Measurements from ENCODE around the gene TRRAP.
"Not testable (repeated sequence)": the region's sequence is repeated elsewhere in the genome, so short reads cannot be mapped to it uniquely, and the experiment has no call there.

Gene TRRAP

DNA sequence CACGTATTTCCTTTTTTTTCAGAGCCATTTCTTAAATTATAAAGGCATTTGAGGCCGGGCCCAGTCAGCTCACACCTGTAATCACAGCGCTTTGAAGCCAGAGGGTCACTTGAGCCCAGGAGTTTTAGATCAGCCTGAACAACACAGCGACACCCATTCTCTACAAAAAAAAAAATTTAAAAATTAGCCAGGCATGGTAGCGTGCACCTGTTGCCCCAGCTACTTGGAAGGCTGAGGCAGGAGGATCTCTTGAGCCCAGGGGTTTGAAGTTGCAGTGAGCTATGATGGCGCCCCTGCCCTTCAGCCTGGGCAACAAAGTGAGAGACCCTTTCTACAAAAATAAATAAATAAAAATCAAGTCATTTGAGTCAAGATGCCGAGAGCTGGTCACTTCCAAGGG, 11.6 kb upstream of the TRRAP start:
- no peak for DNase-seq

DNA sequence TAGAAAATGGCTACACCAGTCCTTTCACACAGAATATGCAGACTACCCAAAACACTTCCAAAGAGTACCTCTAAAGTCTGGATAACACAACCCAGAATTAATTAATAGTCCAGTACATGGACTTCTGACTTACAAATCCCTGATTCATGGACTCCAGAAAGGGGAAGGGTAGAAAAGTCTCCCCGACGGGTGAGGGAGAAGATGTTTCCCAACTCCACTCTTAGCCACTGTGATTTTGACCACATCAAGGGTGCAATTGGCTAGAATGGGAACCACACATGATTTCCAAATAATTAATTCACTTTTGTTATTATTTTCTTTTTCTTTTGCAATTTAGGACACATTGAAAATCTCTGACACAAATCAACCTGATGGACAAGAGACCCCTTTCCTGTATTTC, 9.9 kb upstream of the TRRAP start:
- no peak for DNase-seq

DNA sequence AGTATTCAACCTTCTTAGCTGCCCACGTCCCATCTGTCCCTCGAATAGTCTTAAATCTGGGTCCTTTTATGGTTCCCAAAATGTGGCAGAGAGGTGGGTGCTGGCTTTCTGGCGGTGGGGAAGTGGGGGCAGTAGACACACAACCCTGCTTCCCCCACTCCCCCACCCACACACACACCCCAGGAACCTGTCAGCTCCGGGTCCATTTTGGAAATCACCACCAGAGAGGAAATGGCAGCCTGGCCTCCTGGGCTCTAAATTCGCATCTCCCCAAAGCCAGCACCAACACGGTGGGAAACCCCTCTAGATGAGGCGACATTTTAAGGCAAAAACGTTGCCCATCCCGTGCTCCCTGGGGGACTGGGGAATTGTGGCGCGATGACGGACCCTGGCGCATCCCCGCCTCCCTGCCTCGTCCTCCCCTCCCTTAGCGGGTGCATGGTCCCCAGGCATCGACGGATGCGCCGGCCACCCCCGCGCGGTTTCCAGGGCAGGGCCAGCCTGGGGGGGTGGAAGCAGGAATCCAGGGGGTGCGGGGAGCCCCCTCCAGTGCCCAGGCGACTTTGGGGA, 9.2 kb upstream of the TRRAP start:
- DNase-seq: no peak

DNA sequence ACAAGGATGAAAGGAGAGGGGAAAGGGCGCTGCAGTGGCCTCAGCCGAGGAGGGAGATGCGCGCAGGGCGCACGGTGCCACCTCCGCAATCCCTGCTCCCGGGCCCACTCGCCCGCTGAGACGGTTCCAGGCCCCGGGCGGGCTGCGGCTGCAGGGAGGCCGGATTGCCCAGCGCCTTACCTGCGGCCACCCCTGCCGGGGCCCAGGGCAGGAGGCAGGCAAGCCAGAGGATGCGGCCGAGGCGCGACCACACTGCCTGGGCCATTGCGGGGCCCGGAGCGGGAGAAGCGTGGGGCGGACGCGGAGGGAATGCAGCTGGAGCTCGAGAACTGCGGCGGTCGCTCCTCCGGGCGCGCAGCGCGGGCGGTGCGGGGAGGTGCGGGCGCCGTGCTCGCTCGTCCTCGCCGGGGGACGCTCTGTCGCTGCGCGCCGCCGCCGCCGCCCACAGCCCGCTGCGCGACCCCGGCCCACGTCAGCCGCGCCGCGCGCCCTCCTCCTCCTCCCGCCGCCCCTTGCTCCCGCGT, 8.7 kb upstream of the TRRAP start, which contains the start of gene TMEM130:
TMEM130 (minus strand) TSS at position 418 of the 524 bp plus-strand sequence; CDS start at position 265, 153 bp downstream.
- DNase-seq: no peak

DNA sequence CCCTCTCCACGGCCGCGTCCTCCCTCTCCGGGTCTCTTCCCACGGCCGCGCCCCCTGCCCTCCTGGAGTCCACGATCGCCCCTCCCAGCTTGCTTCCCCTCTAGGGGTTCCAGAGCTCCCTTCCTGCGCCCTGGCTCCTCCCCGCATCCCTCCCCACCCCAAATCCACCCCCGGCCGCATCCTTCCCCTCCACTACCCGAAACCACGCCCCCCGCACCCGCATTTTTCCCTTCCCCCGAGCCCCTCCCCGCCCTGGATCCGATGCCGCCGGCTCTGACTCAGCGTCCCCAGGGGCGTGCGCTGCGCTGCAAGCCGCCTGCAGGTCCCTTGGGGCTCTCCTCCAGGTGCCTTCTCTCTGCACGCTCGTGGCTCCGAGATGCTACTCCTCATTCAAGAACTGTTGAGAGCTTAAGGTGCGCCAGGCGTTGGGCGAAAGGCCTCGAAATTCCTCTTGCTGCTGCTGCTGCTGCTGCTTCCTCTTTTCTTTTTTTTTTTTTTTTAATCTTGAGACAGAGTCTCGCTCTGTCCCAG, 8.1 kb upstream of the TRRAP start:
- no peak for DNase-seq

DNA sequence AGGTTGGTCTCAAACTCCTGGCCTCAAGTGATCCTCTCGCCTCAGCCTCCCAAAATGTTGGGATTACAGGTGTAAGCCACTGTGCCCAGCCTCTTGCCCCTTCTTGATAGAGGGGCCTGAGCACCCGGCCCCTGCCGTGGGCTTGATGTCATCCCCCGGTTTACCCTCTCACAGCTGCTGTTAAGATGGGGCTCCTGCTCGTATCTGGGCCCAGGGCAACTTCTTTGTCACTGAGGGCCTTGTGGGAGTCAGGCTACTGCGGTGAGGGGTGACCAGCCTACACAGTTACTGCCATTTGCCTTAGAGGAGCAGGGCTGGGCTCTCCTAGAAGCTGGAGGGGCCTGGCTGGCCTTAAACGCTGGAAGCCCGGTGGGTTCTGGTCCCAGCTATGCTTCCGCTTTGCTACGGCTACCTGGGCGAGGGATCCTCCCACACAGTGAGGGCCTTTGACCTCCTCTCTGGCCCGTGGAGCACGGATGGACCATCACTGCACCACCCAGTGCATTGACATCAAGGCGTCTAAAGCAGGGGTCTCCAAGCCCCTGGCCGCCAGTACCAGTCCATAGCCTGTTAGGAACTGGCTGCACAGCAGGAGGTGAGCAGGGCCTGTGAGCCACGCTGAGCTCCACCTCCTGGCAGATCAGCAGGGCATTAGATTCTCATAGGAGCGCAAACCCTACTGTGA, 7.4 kb upstream of the TRRAP start:
- no peak for DNase-seq

DNA sequence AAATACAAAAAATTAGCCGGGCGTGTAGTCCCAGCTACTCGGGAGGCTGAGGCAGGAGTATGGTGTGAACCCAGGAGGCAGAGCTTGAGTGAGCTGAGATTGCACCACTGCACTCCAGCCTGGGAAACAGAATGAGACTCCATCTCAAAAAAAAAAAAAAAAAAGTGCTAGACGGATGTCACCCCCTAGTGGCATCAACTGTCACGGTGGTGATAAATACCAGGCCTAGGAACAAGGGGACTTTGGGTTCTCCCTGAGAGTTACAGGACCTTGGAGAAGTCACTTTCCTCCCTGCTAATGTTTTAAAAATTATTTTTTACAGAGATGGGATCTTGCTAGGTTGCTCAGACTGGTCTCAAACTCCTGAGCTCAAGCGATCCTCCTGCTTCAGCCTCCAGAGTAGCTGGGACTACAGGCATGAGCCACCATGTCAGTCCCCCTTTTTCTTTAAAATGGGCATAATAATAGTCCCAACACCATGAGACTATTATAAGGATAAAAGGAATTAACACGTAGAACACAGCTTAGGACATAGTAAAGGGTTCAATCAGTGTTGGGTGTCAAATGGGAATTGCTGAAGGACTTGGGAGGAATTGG, 5.9 kb upstream of the TRRAP start:
- DNase-seq: no peak

DNA sequence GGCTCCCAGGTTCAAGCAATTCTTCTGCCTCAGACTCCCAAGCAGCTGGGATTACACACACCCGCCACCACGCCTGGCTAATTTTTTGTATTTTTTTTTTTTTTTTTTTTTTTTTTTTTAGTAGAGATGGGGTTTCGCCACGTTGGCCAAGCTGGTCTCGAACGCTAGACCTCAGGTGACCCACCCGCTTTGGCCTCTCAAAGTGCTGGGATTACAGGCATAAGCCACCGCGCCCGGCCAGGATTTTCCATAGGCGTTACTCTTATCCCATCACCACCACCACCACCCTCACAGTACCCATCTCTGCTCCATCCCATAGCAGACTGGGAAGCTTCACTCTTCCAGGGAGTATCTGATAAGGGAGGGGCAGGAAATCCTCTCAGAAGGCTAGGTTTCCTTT, 4.7 kb upstream of the TRRAP start:
- not testable (repeated sequence) for DNase-seq

DNA sequence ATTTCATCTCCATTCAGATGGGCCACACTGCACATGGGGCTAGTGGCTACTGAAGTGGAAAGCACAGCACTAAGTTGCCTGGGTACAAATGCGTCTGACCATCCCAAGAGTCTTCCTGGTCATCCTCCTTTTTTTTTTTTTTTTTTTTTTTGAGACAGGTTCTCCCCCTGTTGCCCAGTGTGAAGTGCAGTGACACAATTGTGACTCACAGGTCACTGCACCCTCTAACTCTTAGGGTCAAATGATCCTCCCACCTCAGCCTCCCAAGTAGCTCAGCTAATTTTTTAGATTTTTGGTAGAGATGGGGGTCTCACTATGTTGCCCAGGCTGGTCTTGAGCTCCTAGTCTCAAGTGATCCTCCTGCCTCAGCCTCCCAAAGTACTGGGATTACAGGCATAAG, 3.4 kb upstream of the TRRAP start:
- no peak for DNase-seq

DNA sequence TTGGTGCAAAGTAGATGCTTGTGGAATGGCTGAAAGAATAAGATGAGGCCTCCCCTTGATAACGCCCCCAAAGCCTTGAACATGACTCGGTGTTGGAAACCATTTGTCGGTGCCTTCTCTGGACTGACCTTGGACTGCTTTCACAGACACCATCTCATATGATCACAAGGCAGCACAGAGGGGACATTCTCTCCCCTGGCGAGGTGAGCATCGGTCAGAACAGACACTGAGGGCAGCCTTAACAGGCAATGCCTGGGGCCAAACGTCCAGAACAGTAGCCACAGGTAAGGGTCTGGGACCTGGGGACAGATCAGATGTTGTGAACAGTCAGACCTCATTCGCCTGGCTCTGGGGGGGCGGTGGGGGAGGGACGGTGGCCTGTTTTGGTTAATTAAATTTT, 2.8 kb upstream of the TRRAP start:
- DNase-seq: no peak

DNA sequence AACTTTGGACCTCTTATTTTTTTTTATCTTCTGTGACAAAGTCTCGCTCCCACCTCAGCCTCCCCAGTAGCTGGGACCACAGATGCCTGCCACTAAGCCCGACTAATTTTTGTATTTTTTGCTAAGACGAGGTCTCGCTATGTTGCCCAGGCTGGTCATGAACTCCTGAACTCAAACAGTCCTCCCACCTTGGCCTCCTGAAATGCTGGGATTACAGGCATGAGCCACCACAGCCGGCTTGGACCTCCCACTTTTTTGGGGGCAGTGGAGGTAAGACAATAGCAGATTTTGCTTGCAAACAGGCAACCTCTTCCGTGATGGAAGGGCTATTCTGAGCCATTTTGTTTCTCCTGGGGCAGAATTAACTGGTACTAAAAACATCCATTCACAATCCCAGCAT, 1.2 kb upstream of the TRRAP start:
- no peak for DNase-seq

DNA sequence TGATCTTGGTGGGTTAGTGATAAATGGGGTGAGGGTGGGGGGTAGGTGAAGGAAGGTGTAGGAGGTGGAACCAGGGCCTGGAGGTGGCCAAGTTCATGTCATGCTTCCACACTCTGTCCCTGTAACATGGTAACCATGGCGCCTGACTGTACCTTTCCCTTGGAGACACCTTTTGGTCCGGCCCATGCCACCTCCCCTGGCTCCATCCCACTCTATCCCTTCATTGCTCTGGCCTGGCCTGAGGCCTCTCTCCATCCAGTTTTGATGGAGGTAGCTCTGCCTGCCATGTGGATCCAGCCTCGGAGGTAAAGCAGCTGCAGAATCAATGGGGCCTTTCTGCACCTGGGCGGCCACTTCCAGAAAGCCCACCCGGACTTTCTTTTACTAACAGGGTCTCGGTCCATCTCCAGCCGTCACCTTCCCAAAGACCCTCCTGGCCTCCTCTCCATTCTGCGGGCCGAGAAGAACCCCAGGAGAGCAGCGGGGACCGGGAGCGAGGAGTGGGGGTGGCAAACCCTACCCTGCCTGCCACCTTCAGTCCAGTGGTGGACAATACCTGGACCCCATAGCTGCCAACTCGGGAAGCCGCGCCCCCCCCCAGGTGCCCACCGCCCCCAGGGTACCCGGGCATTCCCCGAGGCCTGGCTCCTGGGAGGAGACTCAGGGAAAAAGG, 504 bp upstream of the TRRAP start:
- DNase-seq: no peak

DNA sequence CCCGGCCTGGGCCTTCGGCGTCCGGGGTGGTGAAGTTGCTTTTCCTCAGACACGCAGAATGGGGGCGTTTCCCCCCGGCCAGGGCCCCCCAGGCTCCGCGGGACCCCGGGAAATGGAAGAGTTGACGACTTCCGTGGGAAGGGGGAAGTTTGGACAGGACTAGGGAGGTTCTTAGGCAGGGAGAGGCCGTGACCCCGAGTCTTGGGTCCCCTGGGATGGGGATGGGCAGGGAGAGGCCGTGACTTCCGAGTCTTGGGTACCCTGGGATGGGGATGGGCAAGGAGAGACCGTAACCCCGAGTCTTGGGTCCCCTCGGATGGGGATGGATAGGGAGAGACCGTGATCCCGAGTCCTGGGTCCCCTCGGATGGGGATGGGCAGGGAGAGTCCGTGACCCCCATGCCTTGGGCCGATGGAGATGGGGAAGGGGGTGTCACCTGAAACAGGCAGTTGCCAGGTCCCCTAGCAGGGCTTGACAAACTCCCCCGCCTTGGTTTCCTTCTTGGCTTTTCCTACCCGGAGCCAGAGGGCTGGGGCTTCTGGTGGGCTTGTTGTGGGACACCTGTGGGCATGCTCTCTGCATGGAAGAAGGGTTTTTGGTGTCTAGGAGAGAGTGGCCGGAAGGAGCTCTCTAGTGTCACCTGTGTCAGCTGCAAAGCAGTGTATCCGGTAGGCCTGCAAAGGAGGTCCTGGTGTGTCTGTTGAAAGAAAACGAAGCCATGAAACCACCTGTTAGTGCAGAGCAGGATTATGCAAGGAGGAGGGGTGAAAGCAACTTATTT, 1.1 kb downstream of the TRRAP start:
- DNase-seq: no peak

DNA sequence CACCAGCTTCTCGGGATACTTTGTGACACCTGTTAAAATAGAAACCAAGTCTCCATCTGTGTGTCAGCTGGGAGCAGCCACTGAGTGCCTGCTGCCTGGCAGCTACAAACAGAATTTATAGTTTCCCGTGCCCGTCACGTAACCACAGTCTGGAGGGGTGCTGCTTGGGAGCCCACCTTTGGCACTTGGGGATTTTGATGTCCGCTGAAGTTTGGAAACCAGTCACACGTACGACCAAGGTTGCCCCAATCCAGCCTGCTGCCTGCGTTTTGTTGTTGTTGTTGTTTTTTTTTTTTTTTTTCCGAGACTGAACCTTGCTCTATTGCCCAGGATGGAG, 1.6 kb downstream of the TRRAP start:
- DNase-seq: no peak

DNA sequence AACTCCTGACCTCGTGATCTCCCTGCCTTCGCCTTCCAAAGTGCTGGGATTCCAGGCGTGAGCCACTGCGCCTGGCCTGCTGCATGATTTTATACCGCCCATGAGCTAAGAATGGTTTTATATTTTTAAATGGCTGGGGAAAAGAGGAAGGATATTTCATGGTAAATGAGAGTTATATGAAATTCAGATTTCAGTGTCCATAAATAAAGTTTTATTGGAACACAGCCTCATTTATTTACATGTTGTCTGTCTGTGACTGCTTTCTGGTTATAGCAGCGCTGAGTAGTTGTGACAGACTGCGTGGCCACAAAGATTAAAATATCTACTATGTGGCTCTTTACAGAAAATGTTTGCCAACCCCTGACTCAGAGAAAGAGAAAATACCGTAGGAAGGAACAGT, 2.2 kb downstream of the TRRAP start:
- DNase-seq: no peak

DNA sequence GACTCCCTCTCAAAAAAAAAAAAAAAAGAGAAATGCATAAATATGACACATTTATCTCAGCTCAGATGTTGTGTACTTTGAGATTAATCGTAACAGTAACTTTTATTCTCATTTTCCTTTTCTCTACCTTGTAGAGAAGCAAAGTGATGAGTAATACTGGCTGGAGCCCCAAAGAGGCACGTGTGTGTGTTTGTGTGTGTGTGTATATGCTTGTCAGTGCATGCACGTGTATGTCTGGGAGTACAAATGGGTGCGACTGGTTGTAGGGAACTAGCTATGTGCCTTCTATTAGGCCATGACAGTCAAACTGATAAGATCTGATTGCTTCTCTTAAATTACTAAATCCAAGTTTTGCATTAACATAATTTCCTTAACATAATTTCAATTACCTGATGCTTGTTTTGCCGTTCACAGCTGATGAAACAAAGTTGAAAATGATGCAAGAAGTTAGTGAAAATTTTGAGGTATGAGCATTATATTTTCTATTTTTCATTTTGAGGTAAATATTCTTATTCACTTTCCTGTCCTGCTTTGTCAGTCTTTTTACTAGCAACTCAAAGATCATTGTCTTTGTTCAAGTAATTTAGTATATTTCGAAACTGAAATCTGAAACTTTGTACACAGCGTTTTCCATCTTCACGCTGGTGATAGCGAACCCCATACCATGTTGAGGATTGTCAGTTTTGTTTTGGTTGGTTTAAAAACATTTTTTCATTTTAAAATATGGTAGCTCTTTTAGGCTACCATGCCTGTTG, 3.4 kb downstream of the TRRAP start:
- no peak for DNase-seq

DNA sequence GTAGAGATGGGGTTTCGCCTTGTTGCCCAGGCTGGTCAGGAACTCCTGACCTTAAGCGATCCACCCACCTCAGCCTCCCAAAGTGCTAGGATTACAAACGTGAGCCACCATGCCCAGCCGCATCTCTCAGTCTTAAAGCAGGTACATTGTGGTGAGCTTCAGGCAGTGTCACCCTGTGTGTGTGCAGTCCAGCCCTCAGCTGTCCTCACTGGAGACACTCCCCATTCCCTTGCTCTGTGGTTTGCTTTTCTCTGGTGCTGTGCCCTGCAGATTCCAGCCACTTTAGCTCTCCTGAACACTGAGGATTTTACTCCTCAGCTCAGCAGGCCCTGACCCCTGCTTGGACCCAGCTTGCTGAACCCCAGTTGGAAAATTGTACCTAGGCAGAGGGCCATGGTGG, 6.1 kb downstream of the TRRAP start:
- DNase-seq: no peak

DNA sequence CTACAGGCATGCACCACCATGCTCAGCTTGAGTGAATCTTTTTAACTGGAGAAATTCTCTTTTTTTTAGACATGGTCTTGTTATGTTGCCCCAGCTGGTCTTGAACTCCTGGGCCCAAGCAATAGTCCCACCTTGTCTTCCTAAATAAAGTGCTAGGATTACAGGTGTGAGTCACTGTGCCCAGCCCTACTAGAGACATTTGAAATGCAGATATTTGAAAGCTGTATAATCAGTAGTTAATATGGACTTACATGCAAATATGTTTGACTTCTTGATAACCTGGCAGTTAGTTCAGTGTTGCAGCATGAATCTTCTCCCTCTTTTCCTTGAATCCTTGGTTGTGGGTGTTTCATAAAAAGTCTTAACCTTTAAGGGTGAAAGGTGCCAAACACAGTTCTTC, 8.7 kb downstream of the TRRAP start:
- DNase-seq: no peak

DNA sequence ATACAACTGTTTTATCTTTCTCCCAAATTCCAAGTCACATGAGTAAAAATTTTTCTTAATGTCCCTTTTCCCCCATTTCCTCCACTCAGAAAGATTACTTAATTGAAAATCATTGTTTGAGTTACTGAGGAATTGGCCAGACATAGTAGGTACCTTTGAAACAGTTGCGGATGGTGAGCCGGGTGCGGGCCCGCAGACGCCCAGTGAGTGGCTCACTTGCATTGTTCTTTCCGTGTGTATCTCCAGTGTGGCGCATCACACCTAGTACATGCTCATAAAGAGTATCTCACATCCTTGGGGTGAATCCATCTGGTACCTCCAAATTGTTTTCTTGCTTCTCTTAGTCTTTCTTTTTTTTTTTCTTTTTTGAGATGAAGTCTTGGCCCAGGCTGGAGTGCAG, 14.3 kb downstream of the TRRAP start:
- DNase-seq: no peak

DNA sequence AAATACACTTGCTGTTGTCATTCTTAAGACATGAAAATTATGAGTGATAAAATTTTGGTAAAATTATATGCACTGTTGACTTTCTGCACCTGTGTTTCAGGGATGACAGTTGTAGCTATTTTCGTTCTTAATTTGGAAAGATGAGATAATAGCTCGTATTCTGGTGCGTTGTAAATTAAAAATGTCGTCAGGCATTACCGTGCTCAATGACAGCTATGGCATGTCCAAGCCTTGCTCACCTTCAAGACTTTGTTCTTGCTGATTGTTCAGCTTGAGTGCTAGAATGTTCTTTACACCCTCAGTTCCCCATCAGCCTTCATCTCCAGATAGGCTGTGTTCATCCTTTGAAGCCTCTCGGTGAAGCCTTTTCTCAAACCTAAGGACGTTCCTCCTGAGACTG, 21.5 kb downstream of the TRRAP start:
- DNase-seq: no peak

DNA sequence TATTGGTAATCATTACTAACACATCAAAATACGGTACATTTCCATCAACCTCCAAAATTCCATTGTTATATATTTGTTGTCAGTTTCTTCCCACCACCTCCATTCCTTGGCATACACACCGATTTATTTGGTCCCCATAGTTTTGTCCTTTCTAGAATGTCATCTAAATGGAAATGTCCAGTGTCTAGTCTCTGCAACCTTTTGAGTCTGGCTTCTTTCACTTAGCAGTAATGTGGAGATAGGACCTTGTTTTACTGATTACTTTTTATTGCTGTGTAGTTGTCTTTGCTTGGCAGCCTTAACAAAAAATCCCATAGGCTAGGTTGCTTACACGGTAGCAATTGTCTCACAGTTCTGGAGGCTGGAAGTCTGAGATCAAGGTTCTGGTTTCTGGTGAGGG, 22.5 kb downstream of the TRRAP start:
- DNase-seq: no peak

DNA sequence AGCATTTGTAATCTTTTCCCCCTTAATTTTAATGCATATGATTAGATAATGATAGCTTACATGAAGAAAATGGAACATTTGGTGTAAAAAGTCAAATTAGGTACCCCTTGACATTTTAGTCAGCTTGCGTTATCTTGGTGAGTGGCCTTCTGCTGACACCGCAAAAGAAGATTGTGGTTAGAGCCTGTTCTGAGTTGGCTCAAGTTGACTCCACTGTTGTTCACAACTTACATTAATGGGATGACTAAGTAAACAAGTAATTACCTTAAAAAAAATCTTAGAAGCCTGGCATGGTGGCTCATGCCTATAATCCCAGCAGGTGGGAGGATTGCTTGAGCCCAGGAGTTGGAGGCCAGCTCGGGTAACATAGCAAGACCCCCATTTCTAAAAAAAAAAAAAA, 24.2 kb downstream of the TRRAP start:
- DNase-seq: no peak
